Ureter (tissue), 1 donor: ENCODE measurements around the gene KLHL14. TPM values are rescaled to one million over a fixed set of nuclear protein-coding genes. Genes with fewer than 3 reads are reported as not detected.

Experiments used
- DNase-seq: peaks from one replicate; pipeline ENCODE4 v3.0.0-alpha.2; 2020; ENCODE audit warnings: low spot score
- total RNA-seq: library from RNA; stranded (reverse); gene quantifications from one replicate; pipeline ENCODE4 v1.2.4, GENCODE V29; 2023
- donor health status: DM: yes; HTN: yes; CAD: no.

KLHL14 gene
- total RNA-seq, 1 donor from 2014 or later = 0.29 TPM

GRCh38 chr18:32770054-32770665 is 2.7 kb downstream of the KLHL14 start:
- no peak for DNase-seq

- DNase-seq = no peak
These were observed 3.2 kb downstream of the KLHL14 start for GRCh38 chr18:32769586-32770053.

GRCh38 chr18:32769071-32769585 is 3.7 kb downstream of the KLHL14 start:
- DNase-seq = no peak

GRCh38 chr18:32767400-32767799 is 5.4 kb downstream of the KLHL14 start:
- DNase-seq = no peak

- no peak for DNase-seq
These were observed 8.1 kb downstream of the KLHL14 start for GRCh38 chr18:32764611-32765244.

GRCh38 chr18:32763293-32763692 is 9.5 kb downstream of the KLHL14 start:
- no peak for DNase-seq

DNA sequence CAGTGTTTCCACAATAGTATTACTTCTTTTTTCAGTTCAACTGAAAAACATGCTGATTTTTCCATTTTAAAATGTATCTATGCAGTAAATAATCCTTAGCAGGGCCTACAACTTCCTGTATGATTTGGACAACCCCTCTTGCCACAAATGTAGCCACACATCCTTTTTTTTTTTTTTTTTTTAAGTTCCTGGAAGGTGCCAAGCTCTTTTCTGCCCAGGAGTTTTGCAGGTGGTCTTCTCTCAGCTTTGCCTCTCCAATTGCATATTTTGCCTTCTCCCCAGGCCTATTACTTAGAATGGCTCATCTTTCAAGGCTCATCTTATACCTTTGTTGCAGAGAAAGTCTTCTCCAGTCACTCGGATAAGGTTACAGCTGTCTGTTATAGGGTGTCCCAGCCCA is 11.6 kb downstream of the KLHL14 start:
- no peak for DNase-seq

DNA sequence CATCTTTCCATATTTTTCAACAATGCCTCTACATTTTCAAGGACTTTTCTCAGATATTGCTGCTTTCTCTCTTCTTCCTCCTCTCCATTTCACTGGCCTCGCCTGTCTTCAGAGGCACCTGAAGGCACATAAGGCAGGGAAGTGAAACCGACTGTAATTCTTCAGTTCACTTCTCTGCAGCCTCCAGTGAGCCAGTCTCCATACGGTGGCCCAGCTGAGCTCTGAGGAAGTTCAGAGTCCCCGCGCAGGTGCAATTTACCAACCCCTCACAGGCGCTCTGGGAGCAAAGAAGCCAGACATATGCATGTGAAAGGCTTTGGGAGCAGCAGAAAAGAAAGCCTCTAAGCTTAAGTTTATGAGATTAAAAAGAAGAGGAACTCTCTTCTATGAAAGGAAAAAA is 12.4 kb downstream of the KLHL14 start:
- DNase-seq = no peak

DNA sequence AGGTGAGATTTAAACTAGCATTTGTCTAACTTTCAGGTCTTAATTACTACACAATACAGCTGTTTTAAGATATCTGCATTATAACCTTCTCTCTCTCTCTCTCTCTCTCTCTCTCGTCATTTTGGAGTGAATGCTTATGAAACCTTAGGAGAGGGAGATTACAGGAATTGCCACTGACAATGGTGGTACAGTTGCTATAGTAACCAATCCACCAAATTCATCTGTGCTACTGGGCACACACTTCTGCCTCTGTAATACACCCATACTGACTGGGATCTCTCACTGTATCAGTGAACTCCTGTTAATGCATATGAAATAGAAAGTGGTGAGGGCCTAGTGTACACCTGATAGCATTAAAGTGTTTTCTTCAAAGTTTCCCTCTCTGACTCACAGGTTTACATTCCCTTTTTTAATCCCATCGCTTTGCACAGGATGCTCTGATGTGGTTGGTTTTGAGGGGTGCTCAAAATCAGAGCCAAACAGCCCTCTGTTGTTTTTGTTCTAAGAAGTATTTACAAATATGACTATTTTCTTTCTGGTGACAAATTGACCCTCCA is 13.1 kb downstream of the KLHL14 start:
- DNase-seq = no peak

DNA sequence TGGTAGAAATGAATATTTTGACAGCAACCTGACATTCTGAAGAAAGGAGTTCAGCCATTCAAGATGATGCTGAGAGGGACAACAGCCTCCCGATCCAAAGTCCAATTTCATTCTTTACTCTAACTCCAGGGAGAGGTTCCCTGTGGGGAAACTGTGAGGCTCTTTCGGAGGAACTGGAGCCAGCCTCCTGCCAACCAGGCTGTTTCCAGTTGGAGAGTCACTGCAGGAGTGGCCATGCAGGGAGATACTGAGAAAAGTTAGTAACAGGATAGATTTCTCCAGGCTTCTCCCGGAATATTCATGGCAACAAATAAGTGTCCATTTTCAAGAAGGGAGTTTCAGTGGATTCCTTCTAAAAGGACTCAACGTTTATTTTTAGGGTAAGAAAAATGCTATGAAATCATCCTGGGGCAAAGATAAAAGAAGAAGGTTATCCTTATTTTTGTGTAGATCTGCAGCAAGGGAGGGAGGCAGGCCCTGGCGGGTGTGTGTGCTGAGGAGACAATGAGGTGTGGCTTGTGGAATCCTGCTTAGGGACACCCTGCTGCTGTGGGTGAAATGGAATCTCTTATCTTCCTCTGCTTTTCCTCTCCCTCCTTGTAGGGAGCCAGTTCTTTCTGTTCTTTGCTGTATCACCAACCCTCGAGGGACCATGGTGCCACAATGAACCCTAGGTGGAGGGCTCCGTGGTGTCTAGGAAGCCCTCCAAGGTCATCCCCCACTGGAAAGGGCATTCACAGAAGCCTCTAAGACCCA is 18.1 kb downstream of the KLHL14 start:
- DNase-seq = no peak

DNA sequence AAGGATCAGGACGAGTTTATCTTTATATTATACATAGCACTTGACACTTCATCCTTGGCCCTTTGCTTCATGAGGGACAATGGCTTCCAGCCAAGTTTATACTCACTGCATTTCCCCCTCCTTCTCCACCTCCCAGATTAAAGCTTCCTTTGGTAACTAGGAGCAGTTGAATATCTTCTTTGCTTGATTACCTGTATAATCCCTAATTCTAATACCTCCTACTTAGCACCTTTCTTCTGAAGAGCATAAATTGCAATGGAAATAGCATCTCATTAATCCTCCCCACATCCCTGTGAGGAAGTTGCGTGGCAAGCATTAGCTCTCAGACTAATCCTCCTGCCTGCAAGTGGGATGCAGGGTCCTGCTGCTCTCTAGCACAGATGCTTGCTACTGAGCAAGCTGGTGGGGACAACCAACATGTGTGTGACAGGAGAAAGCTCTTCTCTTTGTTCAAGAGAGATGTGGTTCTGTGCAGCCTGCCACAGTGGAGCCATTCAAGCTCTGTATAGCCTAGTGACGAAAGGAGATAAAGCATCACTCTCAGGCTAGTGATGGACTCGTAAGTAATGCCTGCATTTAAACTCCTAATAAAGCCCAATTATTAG is 19.1 kb downstream of the KLHL14 start:
- DNase-seq = no peak

DNA sequence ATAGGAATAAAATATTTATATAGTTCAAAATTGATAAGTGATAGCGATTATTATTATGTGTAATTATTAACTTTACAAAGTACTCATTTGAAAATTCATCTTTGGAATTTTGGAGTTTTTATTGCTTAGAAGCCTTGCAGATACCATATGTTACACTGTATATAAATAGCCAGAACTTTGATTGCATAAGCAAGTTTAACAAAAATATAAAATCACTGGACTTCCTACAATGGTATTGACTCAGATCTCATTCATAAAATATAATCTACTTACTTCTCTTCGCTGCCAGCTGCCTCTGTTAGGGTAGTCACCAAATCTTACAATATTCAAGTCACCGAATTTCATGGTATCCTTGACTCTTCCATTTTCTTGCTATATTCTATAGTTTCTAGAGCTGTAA is 22.5 kb downstream of the KLHL14 start:
- DNase-seq = no peak

GRCh38 chr18:32749809-32750208 is 23.0 kb downstream of the KLHL14 start:
- no peak for DNase-seq

GRCh38 chr18:32742579-32742978 is 30.2 kb downstream of the KLHL14 start:
- DNase-seq = no peak

DNA sequence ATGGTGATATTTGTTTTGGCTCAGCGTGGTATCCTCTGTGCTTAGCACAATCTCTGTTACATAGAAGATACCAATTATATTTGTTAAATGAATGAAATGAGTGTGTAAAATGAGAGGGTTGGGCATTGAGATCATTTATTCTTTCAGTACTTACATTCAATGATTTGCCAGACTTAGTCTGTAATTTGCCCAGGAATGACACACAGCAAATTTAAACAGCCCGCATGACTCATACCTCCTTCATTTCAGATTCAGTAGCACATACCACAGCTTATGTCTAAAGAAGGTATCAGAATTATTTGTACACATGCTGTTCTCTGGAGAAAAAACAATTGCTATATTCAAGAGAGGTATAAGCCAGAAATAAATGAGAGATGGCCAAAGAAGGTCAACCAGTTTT is 37.0 kb downstream of the KLHL14 start:
- DNase-seq = no peak

DNA sequence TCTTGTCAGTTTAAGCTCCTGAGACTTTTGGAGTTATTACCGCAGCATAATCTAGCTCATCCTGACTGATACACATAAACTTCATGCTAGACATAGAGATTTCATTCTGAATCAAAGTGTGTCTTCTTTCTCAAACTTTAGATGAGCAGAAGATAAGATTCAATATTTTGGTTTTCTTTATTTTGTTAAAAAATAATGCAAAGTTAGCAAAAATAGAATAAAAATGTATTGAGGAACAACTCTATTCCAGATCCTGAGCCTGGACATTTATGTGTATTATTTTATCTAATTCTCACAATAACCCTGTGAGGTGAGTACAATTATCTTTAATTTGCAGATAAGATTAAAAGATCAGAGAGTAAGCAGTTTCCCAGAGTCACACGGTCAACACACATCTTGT is 38.4 kb downstream of the KLHL14 start:
- no peak for DNase-seq

- no peak for DNase-seq
These were observed 40.7 kb downstream of the KLHL14 start for GRCh38 chr18:32732165-32732564.

- DNase-seq = no peak
These were observed 42.2 kb downstream of the KLHL14 start for GRCh38 chr18:32730620-32731091.

DNA sequence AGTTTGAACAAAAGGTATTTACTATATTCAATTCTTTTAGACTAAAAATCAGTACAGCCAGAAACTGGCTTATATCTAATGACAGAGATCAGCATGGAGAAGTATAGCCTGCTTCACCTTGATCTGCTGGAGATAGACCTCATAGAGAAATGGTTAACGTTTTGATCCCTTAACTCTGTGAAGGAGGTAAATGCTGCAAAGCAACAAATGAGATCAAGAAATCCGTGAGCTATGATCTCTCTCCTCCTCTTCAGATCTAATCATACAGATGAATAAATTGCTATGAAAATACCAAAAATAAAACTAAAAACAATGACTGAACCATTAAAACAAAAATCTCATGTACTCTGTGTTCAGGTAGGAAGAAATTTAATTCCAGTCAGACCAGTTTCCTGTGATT is 42.8 kb downstream of the KLHL14 start:
- no peak for DNase-seq

GRCh38 chr18:32724071-32724749 is 48.6 kb downstream of the KLHL14 start:
- no peak for DNase-seq

- no peak for DNase-seq
These were observed 50.5 kb downstream of the KLHL14 start for GRCh38 chr18:32722279-32722678.
